Middle frontal gyrus (tissue), 1 donor: Measurements from ENCODE around the gene SPINK2.

Experiments used
- DNase-seq: peaks from one replicate; pipeline ENCODE4 v3.0.0-alpha.2; 2015; ENCODE audit warnings: low spot score; ENCODE audit errors: extremely low spot score

Gene SPINK2, protein sequence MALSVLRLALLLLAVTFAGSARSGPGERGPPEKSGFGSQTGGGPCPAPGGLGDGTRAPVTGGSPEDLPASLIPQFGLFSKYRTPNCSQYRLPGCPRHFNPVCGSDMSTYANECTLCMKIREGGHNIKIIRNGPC

DNA sequence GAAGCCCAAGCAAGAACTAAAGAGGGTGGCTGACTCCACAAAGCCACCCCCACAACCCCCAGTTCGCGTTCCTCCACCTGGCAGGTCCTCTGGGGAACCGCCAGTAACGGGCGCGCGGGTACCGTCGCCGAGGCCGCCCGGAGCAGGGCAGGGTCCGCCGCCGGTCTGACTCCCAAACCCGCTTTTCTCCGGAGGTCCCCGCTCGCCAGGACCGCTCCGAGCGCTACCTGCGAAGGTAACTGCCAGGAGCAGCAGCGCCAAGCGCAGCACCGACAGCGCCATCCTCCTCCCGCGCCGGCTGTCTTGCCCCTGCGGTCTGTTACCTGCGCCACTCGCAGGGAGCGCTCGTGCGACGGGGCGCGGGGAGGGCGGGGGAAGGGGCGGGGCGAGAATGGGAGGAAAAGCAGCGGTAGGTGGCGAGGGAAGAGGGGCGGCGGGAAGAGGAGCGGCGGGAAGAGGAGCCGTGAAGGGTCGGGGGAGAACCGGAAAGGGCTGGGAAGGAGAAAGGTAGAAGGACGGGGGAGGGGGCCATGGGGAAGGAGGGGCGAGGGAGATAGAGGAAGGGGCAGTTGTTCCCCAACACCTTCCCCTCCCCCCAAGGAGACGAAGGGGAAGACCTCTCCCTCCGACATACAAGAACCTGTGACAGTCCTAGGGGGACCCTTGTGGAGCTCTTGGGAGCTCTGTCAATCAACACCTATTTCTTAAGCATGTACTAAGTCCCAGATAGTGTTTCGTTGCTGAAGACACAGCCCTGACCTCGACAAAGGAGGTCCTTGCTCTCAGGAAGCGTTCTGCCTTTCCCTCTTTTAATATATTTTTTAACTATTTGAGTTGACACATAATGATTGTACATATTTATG is at the start of gene SPINK2:
Gene SPINK2, minus strand, starts transcription at position 321 of the 863 bp plus-strand sequence. Its CDS starts 39 bp downstream, at position 282.
- no peak for DNase-seq

DNA sequence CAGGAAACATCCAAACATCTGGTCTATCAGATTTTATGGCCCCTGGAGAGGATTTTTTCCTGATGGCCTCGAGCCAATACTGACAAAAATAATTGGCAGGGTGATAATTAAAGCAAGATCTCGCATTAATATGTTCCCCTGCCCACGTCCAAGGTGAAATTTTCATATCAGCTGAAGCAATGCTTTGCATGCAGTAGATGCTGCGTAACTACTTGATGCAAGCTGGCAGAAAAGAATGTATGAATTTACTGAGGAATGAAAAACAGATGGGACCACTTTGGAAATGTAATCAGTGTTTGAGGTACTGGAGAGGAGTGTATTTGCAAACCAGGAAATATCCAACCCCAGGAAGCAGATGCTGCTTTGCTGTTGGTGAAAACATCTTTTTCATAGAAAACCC is 49.4 kb upstream of the SPINK2 start:
- DNase-seq = no peak

DNA sequence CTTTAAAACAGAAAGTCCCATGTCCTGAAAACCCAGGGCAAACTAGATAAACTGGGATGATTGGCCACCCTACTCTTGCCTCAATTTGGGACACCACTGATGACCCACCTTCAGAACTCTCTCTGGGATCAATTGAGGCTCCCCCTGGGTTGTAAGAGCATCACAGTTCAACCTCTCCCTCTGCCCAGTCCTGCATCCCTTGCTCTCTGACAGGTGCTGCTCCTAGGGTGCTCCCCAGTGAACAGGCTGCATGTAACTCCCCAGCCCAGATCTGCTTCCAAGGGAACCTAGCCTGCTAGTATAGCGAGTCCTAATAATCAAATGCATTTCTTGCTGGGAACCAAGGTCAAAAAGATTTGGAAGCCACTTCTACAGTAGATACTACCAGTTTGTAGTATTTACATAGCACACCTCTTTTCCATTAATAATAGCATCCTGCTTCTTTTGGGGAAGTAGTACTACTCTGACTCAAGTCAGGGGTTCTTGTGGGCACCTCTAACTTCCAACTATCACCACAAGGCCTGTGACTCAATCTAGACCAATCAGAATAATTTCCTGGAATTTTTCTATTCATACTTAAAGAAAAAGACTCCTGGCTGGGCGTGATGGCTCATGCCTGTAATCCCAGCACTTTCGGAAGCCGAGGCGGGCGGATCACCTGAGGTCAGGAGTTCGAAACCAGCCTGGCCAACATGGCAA is 42.1 kb upstream of the SPINK2 start:
- DNase-seq = no peak

DNA sequence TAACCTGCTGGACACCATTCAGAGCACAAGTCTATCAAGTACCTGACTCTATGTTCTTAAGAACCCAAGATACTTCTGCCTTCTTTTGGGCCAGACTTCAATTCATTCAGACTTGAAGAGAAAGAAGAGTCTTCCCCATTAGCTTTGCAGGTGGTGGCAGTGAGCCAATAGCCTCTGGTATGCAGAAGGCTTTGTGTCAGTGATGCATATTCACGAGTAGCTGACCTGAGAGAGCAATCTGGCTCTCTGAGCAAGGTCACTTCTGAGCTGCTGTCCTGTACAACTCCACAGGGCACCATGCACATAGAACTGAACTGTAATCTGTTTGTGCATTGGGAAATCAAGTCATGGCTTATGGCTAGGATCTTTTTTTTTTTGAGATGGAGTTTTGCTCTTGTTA is 39.9 kb upstream of the SPINK2 start:
- no peak for DNase-seq

DNA sequence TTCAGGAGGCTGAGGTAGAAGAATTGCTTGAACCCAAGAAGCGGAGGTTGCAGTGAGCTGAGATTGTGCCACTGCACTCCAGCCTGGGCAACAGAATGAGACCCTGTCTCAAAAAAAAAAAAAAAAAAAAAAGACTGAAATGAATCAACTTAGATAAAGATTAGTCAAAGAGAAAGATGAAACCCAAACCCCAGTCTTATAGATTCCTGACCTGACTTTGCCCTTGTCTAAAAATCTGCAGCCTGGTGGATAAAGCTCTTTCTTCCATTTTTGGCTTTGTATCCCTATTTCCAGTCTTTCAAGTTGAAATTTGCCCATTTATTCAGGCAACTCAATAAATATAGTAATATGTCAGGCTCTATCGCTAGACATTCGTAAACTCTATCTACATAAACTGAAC is 39.3 kb upstream of the SPINK2 start:
- DNase-seq = no peak

DNA sequence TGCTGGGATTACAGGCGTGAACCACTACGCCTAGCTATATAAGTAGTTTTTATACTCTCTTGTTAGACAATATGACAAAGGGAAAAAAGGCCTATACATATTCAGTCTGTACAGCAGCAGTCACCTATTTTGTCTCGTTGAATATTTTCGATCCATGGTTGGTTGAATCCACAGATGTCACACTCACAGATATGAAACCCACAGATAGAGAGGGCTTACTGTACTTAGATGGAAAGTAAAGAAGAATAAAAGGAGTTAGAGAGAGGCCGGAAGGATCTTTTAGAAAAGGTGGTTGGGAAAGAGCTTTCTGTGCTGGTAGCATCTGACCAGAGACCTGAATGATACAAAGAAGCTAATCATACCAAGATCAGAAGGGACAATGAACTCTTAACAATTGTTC is 38.3 kb upstream of the SPINK2 start:
- no peak for DNase-seq

DNA sequence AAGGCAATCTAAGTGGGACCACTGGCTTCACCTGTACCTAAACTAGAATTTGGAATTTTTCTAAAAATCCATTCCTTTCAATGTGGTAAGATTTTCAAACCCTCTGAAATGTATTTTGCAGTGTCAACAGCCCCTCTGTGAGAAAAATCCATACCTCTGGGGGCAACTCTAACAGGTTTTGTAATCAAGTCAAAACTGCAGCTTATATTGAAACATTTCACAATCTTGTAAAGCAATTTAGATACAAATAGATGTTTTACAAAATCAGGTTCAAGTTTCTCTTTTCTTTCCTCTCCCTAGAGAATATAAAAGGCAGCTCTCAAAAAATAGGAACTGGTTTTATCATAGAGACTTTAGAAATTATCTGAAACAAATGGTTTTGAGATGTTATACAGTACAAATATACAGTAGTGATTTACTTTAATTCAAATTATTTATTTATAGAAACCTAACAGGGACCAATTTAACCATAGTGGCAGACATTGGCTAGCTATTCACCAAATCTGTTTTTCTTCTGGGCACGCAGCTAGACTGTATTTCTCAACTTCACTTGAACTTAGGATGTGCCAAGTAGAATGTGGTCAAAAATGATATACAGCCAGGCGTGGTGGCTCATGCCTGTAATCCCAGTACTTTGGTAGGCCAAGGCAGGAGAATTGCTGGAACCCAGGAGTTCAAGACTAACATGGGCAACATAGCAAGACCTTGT is 36.3 kb upstream of the SPINK2 start:
- DNase-seq = no peak

DNA sequence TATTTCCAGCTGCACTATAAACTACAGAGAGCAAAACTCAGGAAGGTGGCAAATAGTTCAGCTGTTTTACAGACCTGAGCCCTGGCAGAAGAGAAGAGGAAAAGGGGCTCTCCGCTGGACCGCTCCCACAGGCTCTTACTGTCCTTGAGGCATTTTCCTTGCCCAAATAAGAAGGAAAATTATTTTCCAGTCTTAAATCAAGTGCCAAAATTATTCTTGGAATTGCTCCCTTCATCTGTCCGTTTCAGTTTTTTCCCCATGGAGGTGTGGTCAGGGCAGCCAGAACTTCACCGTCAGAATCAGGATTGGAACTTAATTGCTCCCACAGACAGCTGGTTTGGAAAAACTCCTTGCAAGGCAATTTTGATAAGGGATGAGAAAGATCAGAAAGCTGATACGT is 35.2 kb upstream of the SPINK2 start:
- no peak for DNase-seq

DNA sequence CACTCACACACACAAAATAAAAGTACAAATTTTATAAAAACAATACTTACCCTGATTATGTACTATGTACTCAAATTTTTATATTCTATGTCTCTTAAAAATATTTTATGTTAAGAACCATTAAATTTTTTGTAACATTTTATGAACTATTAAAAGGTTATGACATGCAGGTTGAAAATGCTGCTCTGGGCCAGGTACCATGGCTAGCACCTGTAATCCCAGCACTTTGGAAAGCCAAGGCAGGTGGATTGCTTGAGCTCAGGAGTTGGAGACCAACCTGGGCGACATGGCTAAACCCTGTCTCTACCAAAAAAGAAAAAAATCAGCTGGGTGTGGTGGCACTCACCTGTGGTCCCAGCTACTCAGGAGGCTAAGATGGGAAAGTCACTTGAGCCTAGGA is 29.4 kb upstream of the SPINK2 start:
- DNase-seq = no peak

DNA sequence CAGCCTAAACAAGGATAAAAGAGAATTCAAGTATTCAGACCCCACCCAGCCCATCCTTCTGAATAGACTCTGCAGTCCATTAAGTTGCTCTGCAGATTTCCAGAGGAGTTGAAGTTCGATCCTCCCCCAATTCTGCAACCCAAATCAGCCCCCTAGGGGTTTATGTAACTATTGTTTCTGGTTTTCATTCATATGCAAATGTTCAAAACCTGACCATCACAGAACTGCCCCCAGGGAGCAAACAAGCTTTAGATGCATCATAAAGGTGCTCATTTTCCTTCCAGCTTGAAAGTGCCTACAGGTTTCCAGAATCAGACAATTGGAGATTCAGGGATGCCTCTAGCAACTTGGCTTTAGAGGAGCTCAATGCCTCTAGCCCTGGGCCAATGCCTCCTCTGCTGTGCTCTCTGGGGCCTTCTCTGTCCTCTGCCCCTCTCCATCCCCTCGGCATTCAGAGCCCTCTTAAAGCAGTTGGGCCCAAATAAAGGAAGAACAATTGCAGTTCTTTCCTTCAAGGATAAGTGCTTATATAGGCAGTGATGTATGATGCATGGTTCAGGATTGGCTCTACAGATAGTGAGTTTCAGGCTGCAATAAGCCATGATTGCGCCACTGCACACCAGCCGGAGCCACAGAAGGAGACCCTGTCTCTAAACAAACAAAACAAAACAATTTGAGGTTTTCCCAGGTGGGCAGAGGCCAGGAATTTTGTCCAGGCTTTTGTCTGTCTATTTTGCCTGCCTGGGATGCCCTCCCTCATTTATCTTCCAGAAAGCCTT is 23.5 kb upstream of the SPINK2 start:
- no peak for DNase-seq

DNA sequence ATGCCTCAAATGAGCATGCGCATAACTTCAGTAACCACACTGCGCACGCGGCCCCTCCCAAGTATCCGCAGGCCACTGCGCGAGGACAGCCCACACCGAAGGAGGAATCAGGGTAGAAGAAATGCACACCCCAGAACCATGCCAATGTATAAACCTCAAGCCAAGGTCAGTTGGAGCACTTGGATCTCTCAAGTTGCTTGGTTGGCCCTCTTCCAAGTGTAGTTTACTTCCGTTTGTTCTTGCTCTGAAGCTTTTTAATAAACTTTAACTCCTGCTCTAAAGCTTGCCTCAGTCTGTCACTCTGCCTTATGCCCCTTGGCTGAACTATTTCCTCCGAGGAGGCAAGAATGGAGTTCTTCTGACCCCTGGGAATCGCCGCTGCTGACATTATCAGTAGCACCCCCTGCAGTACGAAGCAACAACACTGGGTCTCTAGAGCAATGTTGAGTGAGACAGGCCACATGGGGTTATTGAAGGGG is 22.0 kb upstream of the SPINK2 start:
- no peak for DNase-seq

DNA sequence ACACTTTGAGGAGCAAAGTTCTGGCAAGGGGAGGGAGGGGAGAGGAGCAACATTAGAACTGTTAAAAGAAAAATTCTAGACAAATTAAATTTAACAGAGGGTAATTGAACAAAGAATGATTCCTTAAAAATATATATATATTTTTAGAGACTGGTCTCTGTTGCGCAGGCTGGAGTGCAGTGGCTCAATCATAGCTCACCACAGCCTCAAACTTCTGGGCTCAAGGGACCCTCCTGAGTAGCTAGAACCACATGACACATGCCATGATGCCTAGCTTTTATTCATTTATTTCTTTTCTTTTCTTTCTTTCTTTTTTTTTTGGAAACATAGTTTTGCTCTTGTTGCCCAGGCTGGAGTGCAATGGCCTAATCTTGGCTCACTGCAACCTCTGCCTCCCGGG is 19.1 kb upstream of the SPINK2 start:
- DNase-seq = no peak

DNA sequence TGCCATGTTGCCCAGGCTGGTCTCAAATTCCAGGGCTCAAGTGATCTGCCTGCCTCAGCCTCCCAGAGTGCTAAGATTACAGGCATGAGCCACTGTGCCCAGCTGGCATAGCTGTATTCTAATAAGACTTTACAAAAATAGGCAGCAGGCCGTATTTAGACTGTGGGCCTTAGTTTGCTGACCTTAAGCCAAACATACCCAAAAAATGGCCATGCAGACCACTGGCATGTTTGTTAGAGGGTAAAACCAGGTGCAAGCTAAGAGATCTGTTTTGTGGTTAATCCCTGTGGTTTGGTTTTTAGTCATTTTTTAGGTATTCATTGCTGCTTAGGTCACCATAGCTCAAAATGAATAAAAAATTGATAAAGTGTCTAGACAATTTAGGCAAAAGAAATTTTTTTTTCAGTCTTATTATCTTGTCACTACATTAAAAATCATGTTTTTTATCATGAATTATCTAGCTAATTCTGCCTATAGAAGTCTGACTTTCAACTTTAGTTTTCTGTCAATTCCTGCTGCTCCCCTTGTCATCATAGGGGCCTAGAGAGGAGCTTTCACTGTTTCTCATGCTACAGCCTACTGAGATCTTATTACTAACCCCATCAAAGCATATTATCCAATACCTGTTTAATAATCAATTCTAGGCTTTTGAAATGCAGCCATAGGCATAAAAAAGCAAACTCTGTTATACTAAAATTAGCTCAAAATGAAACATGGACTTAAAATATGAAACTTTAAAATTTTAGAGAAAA is 7.5 kb upstream of the SPINK2 start:
- DNase-seq = no peak

DNA sequence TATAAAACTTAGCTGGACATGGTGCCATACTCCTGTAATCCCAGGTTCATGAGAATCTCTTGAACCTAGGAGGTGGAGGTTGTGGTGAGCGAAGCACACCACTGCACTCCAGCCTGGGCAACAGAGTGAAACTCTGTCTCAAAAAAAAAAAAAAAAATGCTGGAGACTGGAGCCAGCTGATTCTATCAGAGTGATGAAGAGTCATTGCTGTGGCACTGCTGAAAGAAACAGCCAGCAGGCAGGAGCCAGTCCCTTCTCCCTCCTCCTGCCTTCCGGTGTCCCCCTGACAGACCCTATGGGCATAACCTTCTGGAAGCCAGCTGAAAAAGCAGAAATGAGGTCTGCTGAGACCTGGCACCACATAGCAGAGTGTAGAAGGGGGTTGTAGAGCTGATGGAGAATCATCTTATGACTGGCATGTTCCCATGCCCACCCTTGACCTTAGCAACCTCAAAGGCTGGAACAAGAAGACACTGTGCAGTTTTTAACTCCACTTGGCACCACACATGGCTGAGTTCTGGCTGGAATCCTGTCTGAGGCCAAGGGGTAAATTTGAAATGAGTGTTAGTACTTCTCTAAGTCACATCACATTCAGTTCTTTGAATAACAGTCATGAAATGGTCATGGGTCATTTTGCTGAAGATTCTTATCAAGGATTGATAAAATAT is 2.6 kb upstream of the SPINK2 start:
- DNase-seq = no peak

DNA sequence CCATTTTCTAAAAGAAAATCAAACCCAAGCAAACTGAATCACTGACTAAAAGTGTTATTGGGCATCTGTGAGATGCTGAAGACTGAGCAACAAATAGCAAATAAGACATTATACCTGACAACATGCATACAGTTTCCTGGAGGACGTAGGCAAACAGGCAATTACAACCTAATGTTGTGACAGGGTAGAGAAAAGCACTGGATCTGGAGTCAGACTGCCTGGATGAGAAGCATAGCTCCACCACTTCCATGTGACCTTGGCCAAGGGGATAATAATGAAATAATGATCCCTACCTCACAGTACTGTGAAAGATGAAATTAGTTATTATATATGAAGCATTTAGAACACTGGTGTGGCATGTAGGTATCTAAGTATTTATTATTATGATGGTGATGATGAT is 2.7 kb downstream of the SPINK2 start:
- DNase-seq = no peak

DNA sequence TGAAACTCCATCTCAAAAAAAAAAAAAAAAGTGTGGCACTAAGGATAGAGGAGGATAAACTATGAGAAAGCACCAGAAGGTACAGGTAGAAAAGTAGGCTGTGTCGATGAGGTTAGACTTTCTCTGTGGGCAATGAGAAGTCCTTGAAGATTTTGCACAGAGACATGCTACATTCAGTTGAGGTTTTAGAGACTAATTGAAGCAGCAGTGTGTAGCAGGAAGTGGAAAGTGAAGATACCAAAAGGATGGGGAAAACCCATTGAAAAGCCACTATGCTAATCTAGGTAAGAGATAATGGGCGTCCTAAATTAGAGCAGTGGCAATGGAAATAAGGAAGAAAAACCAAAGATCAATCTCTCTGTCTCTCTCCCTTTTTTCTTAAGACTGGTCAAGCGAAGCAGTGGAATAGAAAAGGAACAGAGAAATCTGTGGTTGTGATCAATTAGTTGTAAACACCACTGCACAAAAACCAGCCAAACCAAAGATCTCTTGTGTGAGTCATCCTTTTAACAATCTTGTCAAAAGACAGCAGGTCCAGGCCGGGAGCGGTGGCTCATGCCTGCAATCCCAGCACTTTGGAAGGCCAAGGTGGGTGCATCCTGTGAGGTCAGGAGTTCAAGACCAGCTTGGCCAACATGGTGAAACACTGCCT is 3.5 kb downstream of the SPINK2 start:
- no peak for DNase-seq

DNA sequence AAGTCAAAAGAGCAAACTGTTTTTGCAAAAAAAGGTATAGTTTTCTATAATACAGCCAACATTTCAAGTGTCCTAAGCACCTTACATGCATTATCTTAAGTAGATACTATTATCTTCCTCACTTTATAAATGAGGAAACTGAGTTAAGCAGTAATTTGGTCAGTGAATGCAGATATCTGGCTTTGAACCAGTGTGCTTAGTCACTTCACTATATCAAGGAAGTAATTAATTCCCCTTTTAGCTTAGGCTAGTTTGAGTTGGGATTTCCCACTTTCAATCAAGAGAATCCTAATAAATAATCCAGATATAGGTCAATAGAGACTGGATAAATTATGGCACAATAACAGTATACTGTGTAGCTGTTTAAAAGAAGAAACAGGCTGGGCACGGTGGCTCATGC is 14.8 kb downstream of the SPINK2 start:
- DNase-seq = no peak

DNA sequence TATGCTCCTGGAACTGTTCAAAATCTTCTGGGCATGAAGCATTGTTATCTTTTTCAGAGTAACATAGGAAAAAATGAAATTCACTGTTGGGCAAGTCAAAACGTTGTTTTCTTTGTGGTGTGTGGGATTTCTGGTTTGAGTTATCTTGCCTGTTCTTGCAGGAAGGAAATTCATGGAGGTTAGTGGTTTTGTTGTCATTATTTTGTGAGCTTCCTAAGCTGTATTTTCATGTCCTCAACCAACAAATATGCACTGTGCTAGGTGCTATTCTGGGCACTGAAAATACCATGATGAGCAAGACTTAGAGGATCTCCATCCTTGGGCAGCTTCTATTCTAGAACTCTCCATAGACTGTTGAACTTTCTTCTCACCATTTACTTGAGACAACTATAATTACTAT is 16.9 kb downstream of the SPINK2 start:
- no peak for DNase-seq

DNA sequence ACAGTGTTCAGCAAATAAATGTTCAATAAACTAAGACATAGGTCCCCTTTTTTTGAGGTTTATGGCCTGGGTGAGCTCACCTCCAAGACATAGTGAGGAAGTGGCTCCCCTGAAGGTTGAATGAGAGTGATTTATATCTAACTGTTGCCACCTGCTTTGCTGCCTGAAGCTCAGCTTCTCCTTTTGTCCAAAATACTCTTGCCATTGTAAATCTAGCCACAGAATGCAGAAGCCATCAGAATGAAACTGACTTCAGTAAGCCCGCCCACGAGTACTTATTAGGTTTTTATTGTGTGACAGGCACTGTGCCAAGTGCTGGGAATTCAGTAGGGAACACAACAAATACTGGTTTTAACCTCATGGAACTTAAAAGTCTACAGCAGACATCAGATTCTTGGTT is 18.0 kb downstream of the SPINK2 start:
- DNase-seq = no peak
